ENCODE data around the gene ISL2.

DNA sequence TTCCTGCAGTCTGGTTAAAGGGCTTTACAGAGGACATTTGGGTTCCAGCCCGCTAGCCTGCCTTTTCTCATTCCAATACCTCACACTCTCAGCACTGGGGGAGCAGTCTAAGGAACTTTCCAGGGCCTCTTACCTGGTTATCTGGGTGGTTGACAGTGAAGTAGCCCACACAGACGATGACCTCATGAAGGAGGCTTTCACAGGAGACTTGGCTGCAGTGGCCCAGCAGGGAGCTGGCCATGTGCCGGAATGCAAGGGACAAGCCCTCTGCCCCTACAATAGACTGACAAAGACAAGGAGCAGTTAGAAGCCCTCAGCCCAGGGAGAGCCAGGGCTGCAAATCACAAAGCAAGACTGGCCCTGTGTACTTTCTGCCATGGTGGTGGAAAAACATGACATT, 39.5 kb downstream of the ISL2 start:
- no peak for TF ChIP-seq YY1 (IDR thresholded peaks at IDR 0.05; ENCODE audit: insufficient read depth, insufficient read length)
- no peak for TF ChIP-seq SUZ12 (IDR thresholded peaks at IDR 0.05; ENCODE audit: extremely low read depth, insufficient read depth, insufficient read length)
- TF ChIP-seq ZNF274 (IDR thresholded peaks at IDR 0.05; ENCODE audit: low read depth, low read length) = no peak
